H1 (cell line): Measurements from ENCODE around the gene GAS7. TPM values are rescaled to one million over a fixed set of nuclear protein-coding genes. Genes with fewer than 3 reads are reported as not detected.

Experiments used
- CTCF ChIA-PET: fragments of 300-600 bp; sonication (Branson Sonifier 250); formaldehyde crosslinking; loops from one replicate; lab custom pipeline; 2021; ENCODE audit not compliant: partially characterized antibody; lab: Charles Lee
- POLR2A ChIA-PET: fragments of 300-600 bp; sonication (Branson Sonifier 250); formaldehyde crosslinking; loops from one replicate; lab custom pipeline; 2021; ENCODE audit warnings: inconsistent platforms; ENCODE audit not compliant: partially characterized antibody; lab: Charles Lee
- DNase-seq, 2 experiments: peaks; one replicate each; pipeline versions ENCODE4 v3.0.0 to v3.0.0-alpha.2; 2010 to 2022; ENCODE audit warnings: low spot score in 2 of 2, low read depth in 1 of 2, mixed read lengths in 1 of 2
- FAIRE-seq: peaks from 2 replicates; lab custom pipeline; 2011; peaks lifted over from hg19 to GRCh38; lab: Jason Lieb, UNC
- H2AFZ ChIP-seq: 2 replicates; pipeline ENCODE4 v1.8.1; 2012; ENCODE audit warnings: low read length, inconsistent platforms
- H2AK5ac ChIP-seq: 2 replicates; pipeline ENCODE4 v1.6.1; 2013; ENCODE audit warnings: low read depth, low read length
- H2BK120ac ChIP-seq: replicated peaks from 2 replicates; pipeline ENCODE3; 2013; ENCODE audit warnings: low read depth, low read length, inconsistent platforms
- H2BK12ac ChIP-seq: 2 replicates; pipeline ENCODE4 v1.6.1; 2013; ENCODE audit warnings: low read depth, low read length
- H2BK15ac ChIP-seq: 2 replicates; pipeline ENCODE4 v1.6.1; 2013; ENCODE audit warnings: low read length
- H2BK20ac ChIP-seq: 2 replicates; pipeline ENCODE4 v1.6.1; 2013; ENCODE audit warnings: low read length
- H2BK5ac ChIP-seq: 2 replicates; pipeline ENCODE4 v1.6.1; 2013; ENCODE audit warnings: low read depth, low read length
- H3K14ac ChIP-seq: 2 replicates; pipeline ENCODE4 v1.6.1; 2013; ENCODE audit warnings: inconsistent platforms; ENCODE audit not compliant: insufficient read length
- H3K18ac ChIP-seq: 2 replicates; pipeline ENCODE4 v1.6.1; 2013; ENCODE audit warnings: low read length; ENCODE audit errors: extremely low read depth
- H3K23ac ChIP-seq: 2 replicates; pipeline ENCODE4 v1.6.1; 2013; ENCODE audit warnings: inconsistent platforms; ENCODE audit not compliant: insufficient read length
- H3K23me2 ChIP-seq: 2 replicates; pipeline ENCODE4 v1.6.1; 2013; ENCODE audit warnings: low read depth, low read length
- H3K27ac ChIP-seq: 2 replicates; pipeline ENCODE4 v1.6.1; 2011; ENCODE audit warnings: low read depth, low read length, inconsistent platforms
- H3K27me3 ChIP-seq, 4 experiments: replicated peaks in 1 of 4; 1 replicate in 1 of 4; 2 replicates in 3 of 4; pipeline versions ENCODE4 v1.6.1 to v1.8.1; 2011 to 2013; ENCODE audit warnings: low read length in 3 of 4, mild to moderate bottlenecking in 3 of 4, inconsistent platforms in 2 of 4, mixed read lengths in 2 of 4, moderate library complexity in 1 of 4; ENCODE audit not compliant: control insufficient read depth in 3 of 4, insufficient read depth in 3 of 4; ENCODE audit errors: extremely low read depth in 1 of 4
- H3K36me3 ChIP-seq, 4 experiments: 2 replicates each; pipeline versions ENCODE4 v1.6.1 to v1.8.1; 2011 to 2013; ENCODE audit warnings: mild to moderate bottlenecking in 4 of 4, low read length in 3 of 4, moderate library complexity in 2 of 4, control low read depth in 1 of 4, inconsistent platforms in 1 of 4; ENCODE audit not compliant: insufficient read depth in 4 of 4, control insufficient read depth in 2 of 4
- H3K4ac ChIP-seq: replicated peaks from 2 replicates; pipeline ENCODE3; 2013; ENCODE audit warnings: low read length, low read depth, mixed read lengths, inconsistent platforms; ENCODE audit not compliant: insufficient read length
- H3K4me1 ChIP-seq, 4 experiments: replicated peaks in 1 of 4; 1 replicate in 1 of 4; 2 replicates in 3 of 4; pipeline versions ENCODE4 v1.6.1 to v1.8.1; 2011 to 2013; ENCODE audit warnings: low read length in 3 of 4, inconsistent platforms in 2 of 4, mixed read lengths in 1 of 4; ENCODE audit not compliant: insufficient read depth in 4 of 4, control insufficient read depth in 3 of 4
- H3K4me2 ChIP-seq, 2 experiments: 2 replicates each; pipeline versions ENCODE4 v1.6.1 to v1.8.1; 2011 to 2013; ENCODE audit warnings: low read depth in 2 of 2, low read length in 2 of 2, control low read depth in 1 of 2, inconsistent platforms in 1 of 2, mild to moderate bottlenecking in 1 of 2; ENCODE audit not compliant: insufficient read depth in 1 of 2
- H3K4me3 ChIP-seq, 4 experiments: fragments of 200-600, 300-600 bp in 1 of 4; sonication (generic), shearing (Covaris generic), sonication (Bioruptor Twin) in 1 of 4; 2 replicates each; pipeline versions ENCODE4 v1.5.1 to v1.8.1; 2011 to 2016; ENCODE audit warnings: low read length in 4 of 4, low read depth in 3 of 4, control low read depth in 2 of 4, inconsistent platforms in 2 of 4, mild to moderate bottlenecking in 2 of 4, mixed read lengths in 1 of 4, moderate library complexity in 1 of 4; ENCODE audit not compliant: insufficient read depth in 2 of 4; ENCODE audit errors: extremely low read depth in 1 of 4
- H3K56ac ChIP-seq: replicated peaks from 2 replicates; pipeline ENCODE3; 2013; ENCODE audit warnings: low read depth, mild to moderate bottlenecking, mixed read lengths, low read length, inconsistent platforms; ENCODE audit not compliant: insufficient read length
- H3K79me1 ChIP-seq: 2 replicates; pipeline ENCODE4 v1.6.1; 2013; ENCODE audit warnings: low read depth, low read length, control low read depth
- H3K79me2 ChIP-seq, 2 experiments: 2 replicates each; pipeline versions ENCODE4 v1.6.1 to v1.8.1; 2012 to 2013; ENCODE audit warnings: low read length in 2 of 2, mild to moderate bottlenecking in 2 of 2, inconsistent platforms in 1 of 2; ENCODE audit not compliant: insufficient read depth in 2 of 2, control insufficient read depth in 1 of 2
- H3K9ac ChIP-seq, 4 experiments: replicated peaks in 1 of 4; 1 replicate in 1 of 4; 2 replicates in 3 of 4; pipeline versions ENCODE4 v1.6.1 to v1.8.1; 2011 to 2013; ENCODE audit warnings: low read depth in 3 of 4, low read length in 3 of 4, control low read depth in 2 of 4, mild to moderate bottlenecking in 2 of 4, moderate library complexity in 2 of 4, inconsistent platforms in 1 of 4; ENCODE audit errors: extremely low read depth in 1 of 4
- H3K9me3 ChIP-seq, 2 experiments: 2 replicates each; pipeline versions ENCODE4 v1.6.1 to v1.8.1; 2012 to 2013; ENCODE audit warnings: mild to moderate bottlenecking in 2 of 2, moderate library complexity in 2 of 2, control low read depth in 1 of 2, inconsistent platforms in 1 of 2, low read depth in 1 of 2, low read length in 1 of 2, mixed read lengths in 1 of 2; ENCODE audit not compliant: insufficient read depth in 2 of 2
- H4K20me1 ChIP-seq, 2 experiments: replicated peaks in 1 of 2; 2 replicates each; pipeline versions ENCODE3 to v1.8.1; 2011 to 2013; ENCODE audit warnings: inconsistent platforms in 2 of 2, low read length in 2 of 2, mild to moderate bottlenecking in 1 of 2; ENCODE audit not compliant: insufficient read depth in 2 of 2, control insufficient read depth in 1 of 2
- H4K5ac ChIP-seq: 2 replicates; pipeline ENCODE4 v1.6.1; 2013; ENCODE audit warnings: low read length, low read depth, mixed read lengths, inconsistent platforms; ENCODE audit not compliant: insufficient read length
- H4K8ac ChIP-seq: 2 replicates; pipeline ENCODE4 v1.8.0; 2013; ENCODE audit warnings: mild to moderate bottlenecking, moderate library complexity, low read length, inconsistent platforms; ENCODE audit not compliant: insufficient read depth; ENCODE audit errors: extremely low read depth
- H4K91ac ChIP-seq: replicated peaks from 2 replicates; pipeline ENCODE3; 2013; ENCODE audit warnings: low read length, mixed read lengths, inconsistent platforms; ENCODE audit not compliant: insufficient read length
- BACH1 ChIP-seq: IDR thresholded peaks from 2 replicates; pipeline ENCODE4 v1.6.1; 2012; ENCODE audit warnings: low read length, improper control_type of control experiment
- CHD2 ChIP-seq: IDR thresholded peaks from 2 replicates; pipeline ENCODE4 v1.6.1; 2012; ENCODE audit warnings: low read length, improper control_type of control experiment
- CTBP2 ChIP-seq: IDR thresholded peaks from 2 replicates; pipeline ENCODE4 v1.7.0; 2011; ENCODE audit warnings: borderline replicate concordance, mild to moderate bottlenecking, moderate library complexity, mixed read lengths, low read length; ENCODE audit not compliant: insufficient read depth, insufficient read length
- EGR1 ChIP-seq: IDR thresholded peaks from 2 replicates; pipeline ENCODE4 v1.6.1; 2011; ENCODE audit warnings: low read depth, low read length, borderline replicate concordance
- EP300 ChIP-seq, 2 experiments: IDR thresholded peaks; 1 replicate in 1 of 2; 2 replicates in 1 of 2; pipeline ENCODE4 v1.6.1; 2011 to 2012; ENCODE audit warnings: low read depth in 2 of 2, low read length in 2 of 2, mild to moderate bottlenecking in 2 of 2, borderline replicate concordance in 1 of 2, inconsistent platforms in 1 of 2, moderate library complexity in 1 of 2
- KDM4A ChIP-seq: IDR thresholded peaks from one replicate; pipeline ENCODE4 v1.7.1; 2012; ENCODE audit warnings: low read depth, mild to moderate bottlenecking, moderate library complexity, low read length, inconsistent platforms; ENCODE audit not compliant: severe bottlenecking
- KDM5A ChIP-seq: fragments of 200-600 bp; IDR thresholded peaks from 2 replicates; pipeline ENCODE4 v1.7.1; 2012; ENCODE audit warnings: mild to moderate bottlenecking, low read length, inconsistent platforms, mixed read lengths
- NANOG ChIP-seq: IDR thresholded peaks from 2 replicates; pipeline ENCODE4 v1.6.1; 2011; ENCODE audit warnings: low read length, low read depth, mild to moderate bottlenecking, inconsistent platforms; ENCODE audit not compliant: insufficient read depth, poor library complexity, severe bottlenecking
- SP4 ChIP-seq: IDR thresholded peaks from 2 replicates; pipeline ENCODE4 v1.6.1; 2012; ENCODE audit warnings: low read length, inconsistent platforms
- WGBS, 2 experiments: shearing (Covaris generic) in 1 of 2; methylation state at CpG; one replicate each; pipeline versions ENCODE4 v1.1.6 to v1.1.7; 2013 to 2015; ENCODE audit warnings: low lambda C conversion rate in 2 of 2, mixed read lengths in 2 of 2, inconsistent platforms in 1 of 2, low coverage in 1 of 2, missing lambda C conversion rate in 1 of 2; ENCODE audit not compliant: insufficient replicate concordance in 2 of 2, insufficient coverage in 1 of 2, insufficient read length in 1 of 2; ENCODE audit errors: extremely low coverage in 1 of 2, missing lambda C conversion rate in 1 of 2; 5-methylcytosine and 5-hydroxymethylcytosine counted together
- polyA plus RNA-seq, 7 experiments: library from polyadenylated mRNA; depleted of rRNA in 3 of 7; stranded (reverse) in 5 of 7; unstranded in 2 of 7; fragments of >200 nt in 5 of 7; fragments of 200-250 nt in 2 of 7; gene quantifications; 1 replicate in 5 of 7; 2 replicates in 1 of 7; 4 replicates in 1 of 7; pipeline versions ENCODE4 v1.2.1 to v1.2.3, GENCODE V29; 2011 to 2013; ENCODE audit warnings: missing spikeins in 2 of 7, mixed read lengths in 2 of 7
- total RNA-seq: library from RNA; stranded (reverse); fragmentation: NEBNext Ultra II Directional; extraction: Animal tissue kit (Norgen Biotek cat#: 25700); gene quantifications from 2 replicates; pipeline ENCODE4 v1.2.1, GENCODE V29; 2021
- TF ChIP-seq, protein P1 (sequence below): IDR thresholded peaks from 2 replicates; pipeline ENCODE4 v1.6.1; 2012; ENCODE audit warnings: inconsistent platforms

GAS7 gene
- total and polyA plus RNA-seq, 2 of the 8 experiments (the other 6 are each of a cell fraction or from before 2014, with no cell fraction given): 5.0 to 14.5 TPM

DNA sequence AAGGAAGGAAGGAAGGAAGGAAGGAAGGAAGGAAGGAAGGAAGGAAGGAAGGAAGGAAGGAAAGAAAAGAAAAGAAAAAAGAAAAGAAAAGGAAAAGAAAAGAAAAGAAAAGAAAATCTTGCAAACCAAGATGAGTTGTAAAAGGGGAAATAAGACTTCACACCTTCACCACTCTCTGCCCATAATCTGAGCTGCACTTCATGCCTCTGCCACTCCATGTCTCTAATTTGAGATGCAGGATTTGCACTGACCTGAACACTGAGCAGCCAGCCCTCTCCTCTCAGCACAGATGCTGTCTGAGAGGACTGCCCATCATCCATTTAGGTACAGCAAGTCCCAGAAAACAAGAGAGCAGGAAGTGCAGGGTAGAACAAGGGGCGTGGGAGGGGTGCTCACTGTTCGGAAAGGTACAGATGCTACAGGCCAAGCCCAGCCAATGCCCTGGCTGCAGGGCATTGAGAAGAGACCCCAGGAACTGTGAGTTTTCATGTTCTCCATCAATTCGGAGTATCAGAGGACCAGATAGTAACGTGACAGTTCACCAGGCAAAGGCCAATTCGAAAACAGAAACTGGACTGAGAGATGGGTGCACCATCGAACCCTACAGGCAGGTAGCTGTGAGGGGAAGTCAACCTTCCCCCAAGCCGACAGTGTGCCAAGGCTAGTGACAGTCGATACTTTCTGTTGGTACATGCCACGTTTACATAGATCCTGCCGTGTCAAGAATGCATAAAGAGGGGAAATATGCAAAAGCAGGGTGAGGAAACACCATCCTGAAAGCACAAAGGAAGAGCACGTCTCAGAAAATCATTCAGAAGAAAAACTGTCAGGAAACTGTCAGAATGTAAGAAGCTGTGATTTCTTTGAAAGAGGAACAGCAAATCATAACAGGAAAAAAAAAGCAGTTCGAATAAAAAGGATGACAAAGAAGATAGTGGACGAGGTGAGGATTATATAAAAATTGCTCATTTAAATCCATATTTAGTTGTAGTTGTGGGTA is 151.3 kb downstream of the GAS7 start:
- H3K23me2 ChIP-seq: no peaks in the 10 kb centered on the region
- no peak overlapping the region for H2AK5ac ChIP-seq
- no peak overlapping the region for H4K8ac ChIP-seq
- H2BK20ac ChIP-seq: 0 out of 2 replicates have a peak overlapping the region, but pooled peaks have one; percentile 48
- 86% methylated on average over 13 of the region's 13 CpGs; no CpG with 5 or more reads in 1 of the 2 experiments for WGBS, 2 experiments
- H3K79me1 ChIP-seq: no peaks in the 10 kb centered on the region
- H4K5ac ChIP-seq: no peak overlapping the region
- no peak overlapping the region for H2BK5ac ChIP-seq
- H3K14ac ChIP-seq: no peak overlapping the region
- no peak overlapping the region for H3K9ac ChIP-seq
- no peaks in the 10 kb centered on the region for H3K9me3 ChIP-seq
- no peak overlapping the region for H3K4me3 ChIP-seq
- no peak overlapping the region for H3K4ac ChIP-seq
- CTCF ChIA-PET: no interaction called here
- peaks cover 0 to 2% of the 10 kb centered on the region in 2 experiments for H4K20me1 ChIP-seq
- H3K23ac ChIP-seq: no peak overlapping the region
- H3K18ac ChIP-seq: peak overlapping the region; percentile 71
- no peak overlapping the region; a peak in 1 of 4 replicates for H3K4me2 ChIP-seq
- H3K36me3 ChIP-seq: no peaks in the 10 kb centered on the region
- no peak overlapping the region for H3K27ac ChIP-seq
- DNase-seq (no peak), FAIRE-seq (no peak)
- H3K4me1 ChIP-seq: peaks cover 0 to 7% (median 2%) of the 10 kb centered on the region in 4 experiments; a peak in 1 of 7 replicates
- no peak overlapping the region for H2BK120ac ChIP-seq
- H4K91ac ChIP-seq: no peak overlapping the region
- no peak overlapping the region; the same call in 1 of the 2 replicates for H2BK12ac ChIP-seq
- no peak overlapping the region for H2AFZ ChIP-seq
- no peak overlapping the region for H3K56ac ChIP-seq
- H3K27me3 ChIP-seq: no peaks in the 10 kb centered on the region
- no peaks in the 10 kb centered on the region; a peak in 1 of 4 replicates for H3K79me2 ChIP-seq
- H2BK15ac ChIP-seq: no peak overlapping the region; the same call in 1 of the 2 replicates
- POLR2A ChIA-PET: no interaction called here
- TF ChIP-seq NANOG (no peak), SP4 (no peak), KDM5A (no peak), CHD2 (no peak), KDM4A (no peak), BACH1 (no peak), EGR1 (no peak), CTBP2 (no peak), EP300 (IDR thresholded peaks at IDR 0.05; ENCODE audit: borderline replicate concordance in 1 of 2, low read depth in 2 of 2, low read length in 2 of 2) (no peak)
- TF ChIP-seq, protein P1, sequence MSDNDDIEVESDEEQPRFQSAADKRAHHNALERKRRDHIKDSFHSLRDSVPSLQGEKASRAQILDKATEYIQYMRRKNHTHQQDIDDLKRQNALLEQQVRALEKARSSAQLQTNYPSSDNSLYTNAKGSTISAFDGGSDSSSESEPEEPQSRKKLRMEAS: no peak
